Lower lobe of right lung (tissue), 2 donors: ENCODE results near the gene NRG2. TPM values are rescaled to one million over a fixed set of nuclear protein-coding genes. Genes with fewer than 3 reads are reported as not detected.

Source experiments
- ATAC-seq, 2 donors: fragments of 200-7000 bp; cut with Tn5 transposase; one replicate each; pipeline ENCODE4 v1.9.1; 2020 to 2022; ENCODE audit warnings: mild to moderate bottlenecking in 2 of 2, moderate library complexity in 2 of 2
- DNase-seq: peaks from one replicate; pipeline ENCODE4 v3.0.0-alpha.2; 2020
- H3K27ac ChIP-seq: fragments of 200-600 bp; one replicate; pipeline ENCODE4 v1.8.0; 2022
- H3K27me3 ChIP-seq: fragments of 200-600 bp; one replicate; pipeline ENCODE4 v1.8.0; 2022; ENCODE audit warnings: low read depth
- H3K36me3 ChIP-seq: fragments of 200-600 bp; one replicate; pipeline ENCODE4 v1.8.0; 2022; ENCODE audit warnings: mild to moderate bottlenecking
- H3K4me1 ChIP-seq: fragments of 200-600 bp; one replicate; pipeline ENCODE4 v1.8.0; 2022
- H3K4me3 ChIP-seq: fragments of 200-600 bp; one replicate; pipeline ENCODE4 v1.8.0; 2022; ENCODE audit warnings: mild to moderate bottlenecking
- H3K9me3 ChIP-seq: fragments of 200-600 bp; one replicate; pipeline ENCODE4 v1.8.0; 2022
- intact Hi-C: fragments of 100-400 bp; cut with DNase I; formaldehyde crosslinking; loops from one replicate; pipeline ENCODE4 v1.11.0; 2022
- total RNA-seq: library from RNA; stranded (reverse); fragmentation: NEBNext Ultra II Directional; extraction: Animal tissue kit (Norgen Biotek cat#: 25700); gene quantifications from one replicate; pipeline ENCODE4 v1.2.1, GENCODE V29; 2021
- TF ChIP-seq, protein P1 (sequence below): fragments of 200-600 bp; IDR thresholded peaks from one replicate; pipeline ENCODE4 v1.8.0; 2022; ENCODE audit warnings: antibody characterized with exemption, mild to moderate bottlenecking
- donor health status: DM: no; HTN: yes; CAD: no; lungs with severe emphysema.

Gene NRG2
- total RNA-seq, 1 donor from 2014 or later = 1.6 TPM

DNA sequence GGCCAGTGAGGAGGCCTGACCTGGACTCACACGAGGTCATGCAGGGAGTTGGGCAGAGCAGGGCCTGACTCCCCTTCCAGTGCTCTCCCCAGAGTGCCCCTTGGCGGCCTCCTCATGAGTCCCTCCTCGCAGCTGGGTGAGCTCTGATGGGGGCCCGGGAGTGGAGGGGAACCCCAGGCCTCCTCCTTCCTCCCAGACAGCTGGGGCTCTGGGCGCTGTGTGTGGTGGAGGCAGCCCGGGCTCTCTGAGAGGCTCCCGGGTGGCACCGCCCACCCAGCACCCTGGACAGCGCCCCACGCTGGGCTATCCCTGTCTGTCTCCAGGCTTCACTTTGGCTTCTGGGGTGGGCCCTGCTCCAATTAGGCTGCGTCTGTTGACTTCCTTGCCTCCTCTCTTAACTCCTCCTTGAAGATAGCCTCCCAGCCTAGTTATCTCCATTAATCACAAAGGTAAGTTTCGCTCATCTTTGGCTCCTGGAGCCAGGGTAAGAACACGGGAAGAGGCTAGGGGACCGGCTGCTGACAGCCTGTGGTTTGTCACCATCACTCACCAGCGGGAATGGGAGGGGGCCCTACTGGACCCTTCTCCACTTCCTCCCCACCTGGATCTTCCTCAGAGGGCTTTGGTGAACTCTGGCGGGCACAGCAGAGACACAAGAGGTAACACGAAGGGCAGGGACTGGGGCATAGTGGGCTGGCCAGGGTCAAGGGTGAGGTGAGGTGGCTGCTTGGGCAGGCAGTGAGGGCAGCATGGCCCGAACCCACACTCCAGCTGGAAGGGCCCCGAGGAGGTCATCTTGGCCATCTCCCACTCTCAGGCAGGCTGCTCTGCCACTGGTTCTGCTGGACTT is 234.4 kb downstream of the NRG2 start:
- H3K4me3 ChIP-seq = no peak overlapping the region
- peaks cover 31% of the 10 kb centered on the region for H3K27me3 ChIP-seq
- H3K9me3 ChIP-seq = no peaks in the 10 kb centered on the region
- H3K36me3 ChIP-seq = no peaks in the 10 kb centered on the region
- DNase-seq (peak; percentile 47), ATAC-seq (peak; percentile 49 to 61)
- H3K4me1 ChIP-seq = no peaks in the 10 kb centered on the region
- intact Hi-C loops = no loop called here
- H3K27ac ChIP-seq = no peak overlapping the region
- TF ChIP-seq, protein P1, sequence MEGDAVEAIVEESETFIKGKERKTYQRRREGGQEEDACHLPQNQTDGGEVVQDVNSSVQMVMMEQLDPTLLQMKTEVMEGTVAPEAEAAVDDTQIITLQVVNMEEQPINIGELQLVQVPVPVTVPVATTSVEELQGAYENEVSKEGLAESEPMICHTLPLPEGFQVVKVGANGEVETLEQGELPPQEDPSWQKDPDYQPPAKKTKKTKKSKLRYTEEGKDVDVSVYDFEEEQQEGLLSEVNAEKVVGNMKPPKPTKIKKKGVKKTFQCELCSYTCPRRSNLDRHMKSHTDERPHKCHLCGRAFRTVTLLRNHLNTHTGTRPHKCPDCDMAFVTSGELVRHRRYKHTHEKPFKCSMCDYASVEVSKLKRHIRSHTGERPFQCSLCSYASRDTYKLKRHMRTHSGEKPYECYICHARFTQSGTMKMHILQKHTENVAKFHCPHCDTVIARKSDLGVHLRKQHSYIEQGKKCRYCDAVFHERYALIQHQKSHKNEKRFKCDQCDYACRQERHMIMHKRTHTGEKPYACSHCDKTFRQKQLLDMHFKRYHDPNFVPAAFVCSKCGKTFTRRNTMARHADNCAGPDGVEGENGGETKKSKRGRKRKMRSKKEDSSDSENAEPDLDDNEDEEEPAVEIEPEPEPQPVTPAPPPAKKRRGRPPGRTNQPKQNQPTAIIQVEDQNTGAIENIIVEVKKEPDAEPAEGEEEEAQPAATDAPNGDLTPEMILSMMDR = no peak

DNA sequence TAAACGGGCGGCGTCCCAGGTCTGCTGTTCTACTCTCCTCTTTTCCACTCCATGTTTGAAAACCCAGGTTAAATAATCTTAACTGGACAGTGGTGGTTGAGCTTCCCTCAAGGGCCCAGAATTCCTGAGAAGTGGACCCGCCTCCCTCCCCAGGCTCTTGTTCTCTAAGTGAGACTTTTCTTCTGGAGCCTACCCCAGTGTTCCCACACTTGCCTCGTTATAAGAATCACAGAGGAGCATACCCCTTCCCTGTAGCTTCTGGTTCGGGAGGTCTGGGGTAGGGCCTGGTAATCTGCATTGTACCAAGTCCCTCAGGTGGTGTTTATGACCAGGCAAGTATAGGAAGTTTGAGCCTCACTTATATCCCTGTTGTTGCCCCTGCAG is 235.5 kb downstream of the NRG2 start:
- H3K27me3 ChIP-seq = peaks cover 42% of the 10 kb centered on the region
- no peak overlapping the region for H3K27ac ChIP-seq
- no peaks in the 10 kb centered on the region for H3K4me1 ChIP-seq
- ATAC-seq (no peak), DNase-seq (peak; percentile 19)
- TF ChIP-seq, protein P1 = no peak
- no peaks in the 10 kb centered on the region for H3K36me3 ChIP-seq
- no peaks in the 10 kb centered on the region for H3K9me3 ChIP-seq
- H3K4me3 ChIP-seq = no peak overlapping the region
- intact Hi-C loops = no loop called here

- Histone ChIP-seq H3K27ac (no peak overlapping the region), H3K4me1 (no peaks in the 10 kb centered on the region), H3K4me3 (no peak overlapping the region), H3K27me3 (peaks cover 46% of the 10 kb centered on the region), H3K9me3 (no peaks in the 10 kb centered on the region), H3K36me3 (no peaks in the 10 kb centered on the region)
- DNase-seq (no peak), ATAC-seq (no peak)
- TF ChIP-seq, protein P1 = no peak
- intact Hi-C loops = no loop called here
Observed at GRCh38 chr5:139806726-139807646, 236.1 kb downstream of the NRG2 start.

DNA sequence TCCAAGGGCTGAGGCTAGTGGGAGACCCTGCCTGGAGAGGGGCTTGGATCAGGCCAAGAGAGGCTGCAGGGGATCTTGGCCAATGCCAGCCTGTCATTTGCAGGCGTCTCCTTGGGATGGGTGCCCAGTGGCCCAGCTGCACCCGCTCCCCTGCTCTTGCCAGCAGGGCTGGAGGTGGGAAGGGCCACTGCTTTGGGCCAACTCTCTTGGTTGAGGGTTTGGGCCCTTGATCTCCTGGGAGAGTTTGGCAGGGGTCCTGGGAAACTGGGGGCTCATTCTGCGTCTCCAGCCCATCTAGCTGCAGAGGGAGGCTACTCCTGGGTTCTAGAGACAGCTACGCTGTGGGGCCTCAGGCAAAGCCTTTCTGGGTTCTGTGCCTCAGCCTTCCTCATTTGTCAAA is 237.0 kb downstream of the NRG2 start:
- Histone ChIP-seq H3K9me3 (no peaks in the 10 kb centered on the region), H3K4me3 (no peak overlapping the region), H3K27me3 (peaks cover 46% of the 10 kb centered on the region), H3K27ac (no peak overlapping the region), H3K4me1 (no peaks in the 10 kb centered on the region), H3K36me3 (no peaks in the 10 kb centered on the region)
- intact Hi-C loops = no loop called here
- TF ChIP-seq, protein P1 = no peak
- no peak for ATAC-seq
- DNase-seq = no peak

- no peaks in the 10 kb centered on the region for H3K9me3 ChIP-seq
- H3K4me3 ChIP-seq = no peak overlapping the region
- peaks cover 46% of the 10 kb centered on the region for H3K27me3 ChIP-seq
- no peaks in the 10 kb centered on the region for H3K4me1 ChIP-seq
- H3K27ac ChIP-seq = no peak overlapping the region
- TF ChIP-seq, protein P1 = no peak
- intact Hi-C loops = no loop called here
- no peaks in the 10 kb centered on the region for H3K36me3 ChIP-seq
- ATAC-seq = no peak
- DNase-seq = no peak
Observed at GRCh38 chr5:139805545-139805944, 237.6 kb downstream of the NRG2 start.
